ENCODE data around the gene RHOJ. TPM values are rescaled to one million over a fixed set of nuclear protein-coding genes. Genes with fewer than 3 reads are reported as not detected.

The RHOJ gene
- total RNA-seq, 3 donors from 2014 or later (not counting 1 experiment from before 2014, with no cell fraction given) = not detected

- H3K27ac Mint-ChIP-seq = no peak overlapping the region
- no peak overlapping the region for H3K4me3 Mint-ChIP-seq
- H3K4me1 Mint-ChIP-seq = no peaks in the 10 kb centered on the region
- no peaks in the 10 kb centered on the region for H3K4me1 ChIP-seq (ENCODE audit: control insufficient read depth, insufficient read depth, low read length)
- DNase-seq = no peak
- H3K36me3 ChIP-seq (ENCODE audit: control insufficient read depth, insufficient read depth, low read length) = no peaks in the 10 kb centered on the region
- no peaks in the 10 kb centered on the region for H3K27me3 ChIP-seq (ENCODE audit: control insufficient read depth, insufficient read depth, low read length)
- no peaks in the 10 kb centered on the region for H3K36me3 Mint-ChIP-seq
- no peaks in the 10 kb centered on the region for H3K9me3 Mint-ChIP-seq
- WGBS (ENCODE audit: insufficient coverage) = 78% methylated on average over 4 of the region's 4 CpGs
- TF ChIP-seq CTCF (IDR thresholded peaks at IDR 0.05) = no peak
- no peaks in the 10 kb centered on the region for H3K9me3 ChIP-seq (ENCODE audit: control insufficient read depth, insufficient read depth, low read length)
- intact Hi-C loops (cut with micrococcal nuclease) = no loop called here
- no peak overlapping the region for H3K27ac ChIP-seq (ENCODE audit: low read length)
- H3K4me3 ChIP-seq (ENCODE audit: low read length) = no peak overlapping the region
- no peak for ATAC-seq
- H3K27me3 Mint-ChIP-seq (ENCODE audit: low read depth in 2 of 2) = peaks cover 13 to 39% of the 10 kb centered on the region in 2 donors
Observed at GRCh38 chr14:63257299-63257698, 53.1 kb downstream of the RHOJ start.

GRCh38 chr14:63262446-63262845 lies 58.2 kb downstream of the RHOJ start:
- 100% methylated on average over 2 of the region's 2 CpGs for WGBS (ENCODE audit: insufficient coverage)
- Histone ChIP-seq H3K9me3 (ENCODE audit: control insufficient read depth, insufficient read depth, low read length) (no peaks in the 10 kb centered on the region), H3K36me3 (ENCODE audit: control insufficient read depth, insufficient read depth, low read length) (no peaks in the 10 kb centered on the region), H3K27ac (ENCODE audit: low read length) (no peak overlapping the region), H3K27me3 (ENCODE audit: control insufficient read depth, insufficient read depth, low read length) (no peaks in the 10 kb centered on the region), H3K4me1 (ENCODE audit: control insufficient read depth, insufficient read depth, low read length) (no peaks in the 10 kb centered on the region), H3K4me3 (ENCODE audit: low read length) (no peak overlapping the region)
- Mint-ChIP-seq H3K4me3 (no peak overlapping the region), H3K27me3 (ENCODE audit: low read depth in 2 of 2) (peaks cover 30 to 78% of the 10 kb centered on the region in 2 donors), H3K36me3 (no peaks in the 10 kb centered on the region), H3K9me3 (no peaks in the 10 kb centered on the region), H3K27ac (no peak overlapping the region), H3K4me1 (no peaks in the 10 kb centered on the region)
- no peak for ATAC-seq
- intact Hi-C loops (cut with micrococcal nuclease) = no loop called here
- no peak for DNase-seq
- TF ChIP-seq CTCF (IDR thresholded peaks at IDR 0.05) = no peak

GRCh38 chr14:63266106-63266505 lies 61.9 kb downstream of the RHOJ start:
- no peaks in the 10 kb centered on the region for H3K9me3 ChIP-seq (ENCODE audit: control insufficient read depth, insufficient read depth, low read length)
- Mint-ChIP-seq H3K9me3 (no peaks in the 10 kb centered on the region), H3K4me3 (no peak overlapping the region), H3K27ac (no peak overlapping the region), H3K27me3 (ENCODE audit: low read depth in 2 of 2) (peaks cover 30 to 72% of the 10 kb centered on the region in 2 donors), H3K36me3 (no peaks in the 10 kb centered on the region), H3K4me1 (no peaks in the 10 kb centered on the region)
- H3K36me3 ChIP-seq (ENCODE audit: control insufficient read depth, insufficient read depth, low read length) = no peaks in the 10 kb centered on the region
- ATAC-seq (no peak), DNase-seq (no peak)
- no peaks in the 10 kb centered on the region for H3K27me3 ChIP-seq (ENCODE audit: control insufficient read depth, insufficient read depth, low read length)
- H3K27ac ChIP-seq (ENCODE audit: low read length) = no peak overlapping the region
- intact Hi-C loops (cut with micrococcal nuclease) = no loop called here
- 90% methylated on average over 1 of the region's 1 CpG for whole genome bisulfite sequencing (ENCODE audit: insufficient coverage)
- no peak for TF ChIP-seq CTCF (IDR thresholded peaks at IDR 0.05)
- H3K4me1 ChIP-seq (ENCODE audit: control insufficient read depth, insufficient read depth, low read length) = no peaks in the 10 kb centered on the region
- H3K4me3 ChIP-seq (ENCODE audit: low read length) = no peak overlapping the region

GRCh38 chr14:63267171-63267570 lies 62.9 kb downstream of the RHOJ start:
- H3K4me1 Mint-ChIP-seq = no peaks in the 10 kb centered on the region
- intact Hi-C loops (cut with micrococcal nuclease) = no loop called here

More at GRCh38 chr14:63267171-63267570, 62.9 kb downstream of the RHOJ start:
- Mint-ChIP-seq H3K4me3 (no peak overlapping the region), H3K36me3 (no peaks in the 10 kb centered on the region), H3K27me3 (ENCODE audit: low read depth in 2 of 2) (peaks cover 22 to 61% of the 10 kb centered on the region in 2 donors), H3K27ac (no peak overlapping the region), H3K9me3 (no peaks in the 10 kb centered on the region)
- Histone ChIP-seq H3K4me1 (ENCODE audit: control insufficient read depth, insufficient read depth, low read length) (no peaks in the 10 kb centered on the region), H3K36me3 (ENCODE audit: control insufficient read depth, insufficient read depth, low read length) (no peaks in the 10 kb centered on the region), H3K4me3 (ENCODE audit: low read length) (no peak overlapping the region), H3K27me3 (ENCODE audit: control insufficient read depth, insufficient read depth, low read length) (no peaks in the 10 kb centered on the region), H3K27ac (ENCODE audit: low read length) (no peak overlapping the region), H3K9me3 (ENCODE audit: control insufficient read depth, insufficient read depth, low read length) (no peaks in the 10 kb centered on the region)
- ATAC-seq = no peak
- WGBS (ENCODE audit: insufficient coverage) = 75% methylated on average over 3 of the region's 3 CpGs
- TF ChIP-seq CTCF (IDR thresholded peaks at IDR 0.05) = no peak
- DNase-seq = no peak
